ENCODE results near the gene FRZB.

- TF ChIP-seq GATA2 (IDR thresholded peaks at IDR 0.05; ENCODE audit: low read depth, low read length) = no peak
- TF ChIP-seq GATA3 (IDR thresholded peaks at IDR 0.05; ENCODE audit: low read depth, low read length) = no peak
Observed at GRCh38 chr2:182822733-182823132, 43.7 kb downstream of the FRZB start.
